C4-2B (cell line): ENCODE results near the gene RB1.

ENCODE experiments used
- CTCF ChIP-seq: fragments of 450-650 bp; conservative IDR thresholded peaks from 2 replicates; pipeline ENCODE4 v1.5.1; 2017; ENCODE audit warnings: mild to moderate bottlenecking
- ZFX ChIP-seq: fragments of 450-650 bp; IDR thresholded peaks from 2 replicates; pipeline ENCODE4 v1.6.1; 2017

- TF ChIP-seq CTCF, result no peak
- no peak for TF ChIP-seq ZFX
Measured at GRCh38 chr13:48266701-48267639, 36.6 kb upstream of the RB1 start.
